GM13977 (cell line): ENCODE data around the gene DNAJC28.
"Not testable (repeated sequence)": the region's sequence is repeated elsewhere in the genome, so short reads cannot be mapped to it uniquely, and the experiment has no call there.

Experiments
- DNase-seq: peaks from one replicate; pipeline ENCODE4 v3.0.0; 2012; ENCODE audit warnings: low spot score
- CTCF ChIP-seq: IDR thresholded peaks from 2 replicates; pipeline ENCODE4 v1.5.1; 2012; ENCODE audit warnings: mild to moderate bottlenecking, control low read depth; ENCODE audit not compliant: insufficient read depth; ENCODE audit errors: extremely low read depth, missing control alignments
- in situ Hi-C: fragments of 300-500 bp; cut with MboI; formaldehyde crosslinking; loops from one replicate; pipeline ENCODE4 v1.12.0; 2022; ENCODE audit warnings: low sequenced_read_pairs, low pct_unique_long_range_greater_than_20kb, mixed read lengths, inconsistent platforms; ENCODE audit not compliant: unreplicated experiment

The DNAJC28 gene

GRCh38 chr21:33510826-33511225 lies 19.3 kb upstream of the DNAJC28 start:
- DNase-seq = no peak
- in situ Hi-C loops = no loop called here
- no peak for TF ChIP-seq CTCF

- in situ Hi-C loops, DNase-seq: not testable (repeated sequence)
Measured at GRCh38 chr21:33507003-33507402, 15.5 kb upstream of the DNAJC28 start.

GRCh38 chr21:33505833-33506232 lies 14.3 kb upstream of the DNAJC28 start:
- in situ Hi-C loops = no loop called here
- no peak for TF ChIP-seq CTCF
- no peak for DNase-seq

GRCh38 chr21:33496345-33496744 lies 4.8 kb upstream of the DNAJC28 start:
- TF ChIP-seq CTCF = no peak
- in situ Hi-C loops = no loop called here
- DNase-seq = no peak

- in situ Hi-C loops = no loop called here
- no peak for TF ChIP-seq CTCF
- DNase-seq = no peak
Measured at GRCh38 chr21:33495743-33496142, 4.2 kb upstream of the DNAJC28 start.

GRCh38 chr21:33493756-33494155 lies 2.2 kb upstream of the DNAJC28 start:
- no peak for TF ChIP-seq CTCF
- no peak for DNase-seq
- in situ Hi-C loops = no loop called here

- in situ Hi-C loops = no loop called here
- no peak for TF ChIP-seq CTCF
- no peak for DNase-seq
Measured at GRCh38 chr21:33492571-33492970, 1.1 kb upstream of the DNAJC28 start.
